ENCODE results near the gene RSPH4A.

DNA sequence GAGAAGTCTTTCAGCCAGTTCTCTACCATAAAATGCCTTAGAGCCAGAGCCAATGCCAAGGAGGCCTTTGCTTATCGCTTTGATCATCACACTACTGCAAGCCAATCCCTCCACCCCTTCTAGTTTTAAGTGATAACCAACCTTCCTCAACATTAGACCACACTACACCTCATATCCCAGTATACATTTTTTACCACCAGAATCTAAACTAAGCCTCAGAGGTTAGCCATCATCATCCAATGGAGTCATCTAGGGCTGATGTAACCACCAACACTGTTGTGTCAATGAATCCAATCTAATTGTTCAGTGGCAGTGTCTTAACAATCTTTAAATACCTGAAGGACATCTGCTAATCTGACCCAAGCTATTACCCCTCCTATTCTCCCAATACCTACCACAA, 45.9 kb downstream of the RSPH4A start:
- TF ChIP-seq, protein P1, sequence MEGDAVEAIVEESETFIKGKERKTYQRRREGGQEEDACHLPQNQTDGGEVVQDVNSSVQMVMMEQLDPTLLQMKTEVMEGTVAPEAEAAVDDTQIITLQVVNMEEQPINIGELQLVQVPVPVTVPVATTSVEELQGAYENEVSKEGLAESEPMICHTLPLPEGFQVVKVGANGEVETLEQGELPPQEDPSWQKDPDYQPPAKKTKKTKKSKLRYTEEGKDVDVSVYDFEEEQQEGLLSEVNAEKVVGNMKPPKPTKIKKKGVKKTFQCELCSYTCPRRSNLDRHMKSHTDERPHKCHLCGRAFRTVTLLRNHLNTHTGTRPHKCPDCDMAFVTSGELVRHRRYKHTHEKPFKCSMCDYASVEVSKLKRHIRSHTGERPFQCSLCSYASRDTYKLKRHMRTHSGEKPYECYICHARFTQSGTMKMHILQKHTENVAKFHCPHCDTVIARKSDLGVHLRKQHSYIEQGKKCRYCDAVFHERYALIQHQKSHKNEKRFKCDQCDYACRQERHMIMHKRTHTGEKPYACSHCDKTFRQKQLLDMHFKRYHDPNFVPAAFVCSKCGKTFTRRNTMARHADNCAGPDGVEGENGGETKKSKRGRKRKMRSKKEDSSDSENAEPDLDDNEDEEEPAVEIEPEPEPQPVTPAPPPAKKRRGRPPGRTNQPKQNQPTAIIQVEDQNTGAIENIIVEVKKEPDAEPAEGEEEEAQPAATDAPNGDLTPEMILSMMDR (IDR thresholded peaks at IDR 0.05): no peak
- TF ChIP-seq POLR2A (IDR thresholded peaks at IDR 0.05): no peak
